NCI-H1436 (cell line): ENCODE results near the gene RTP5.

Source experiments
- DNase-seq: peaks from one replicate; lab custom pipeline; 2025; lab: John Stamatoyannopoulos, UW

Gene RTP5

GRCh38 chr2:241843321-241844065 lies 26.0 kb upstream of the RTP5 start:
- no peak for DNase-seq

- DNase-seq: peak; percentile 50
Measured at GRCh38 chr2:241844066-241844728, 25.3 kb upstream of the RTP5 start.

DNA sequence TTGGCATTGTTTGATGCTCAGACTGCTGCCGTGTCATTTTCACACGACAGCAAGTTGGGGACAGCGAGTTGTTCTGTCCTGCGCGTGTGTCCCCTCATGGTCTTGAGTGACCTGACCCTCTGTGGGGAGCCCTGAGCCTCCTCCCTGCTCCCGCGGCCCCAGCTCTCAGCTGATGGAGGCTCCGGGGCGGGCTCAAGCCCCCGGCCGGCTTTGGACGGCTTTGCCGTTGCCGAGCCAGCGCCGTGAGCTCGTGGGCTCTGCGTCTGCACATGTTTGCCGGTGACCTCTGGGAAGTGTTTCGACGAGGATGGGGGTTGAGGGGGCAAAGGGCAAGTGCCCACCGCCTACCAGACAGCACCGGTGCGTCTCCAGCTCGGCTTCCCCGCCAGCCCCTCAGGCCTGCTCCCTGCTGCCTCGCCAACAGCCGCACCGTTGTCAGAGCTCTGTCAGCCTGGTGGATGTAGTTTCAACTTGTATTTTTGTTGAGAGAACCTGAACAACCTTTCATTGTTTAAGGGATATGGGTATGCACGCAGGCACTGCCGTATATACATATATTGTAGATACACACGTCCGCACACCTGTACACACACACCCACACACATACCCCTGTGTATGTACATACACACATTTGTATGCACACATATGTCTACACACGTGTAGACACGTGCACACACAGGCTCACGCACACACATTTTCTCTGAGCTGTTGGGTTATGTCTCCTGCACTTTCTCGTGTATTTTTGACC lies 24.5 kb upstream of the RTP5 start:
- DNase-seq: no peak

DNA sequence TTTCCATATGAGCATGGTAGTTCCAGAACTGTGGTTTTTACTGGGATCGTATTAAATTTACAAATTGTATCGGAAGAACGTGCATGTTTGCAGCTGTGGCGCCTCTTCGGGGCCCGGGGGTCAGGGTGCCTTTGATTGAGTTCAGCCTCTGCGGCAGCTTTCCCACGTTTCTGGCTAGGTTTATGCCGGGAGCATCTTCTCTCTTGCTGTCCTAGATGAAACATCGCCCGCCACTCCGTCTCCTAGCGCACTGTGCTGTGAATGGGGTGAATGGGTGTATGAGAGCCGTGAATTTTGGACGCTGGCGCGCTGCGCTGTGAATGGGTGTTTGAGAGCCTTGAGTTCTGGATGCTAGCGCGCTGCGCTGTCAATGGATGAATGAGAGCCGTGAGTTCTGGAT lies 23.1 kb upstream of the RTP5 start:
- DNase-seq: no peak

GRCh38 chr2:241848761-241849615 lies 20.5 kb upstream of the RTP5 start:
- no peak for DNase-seq

DNA sequence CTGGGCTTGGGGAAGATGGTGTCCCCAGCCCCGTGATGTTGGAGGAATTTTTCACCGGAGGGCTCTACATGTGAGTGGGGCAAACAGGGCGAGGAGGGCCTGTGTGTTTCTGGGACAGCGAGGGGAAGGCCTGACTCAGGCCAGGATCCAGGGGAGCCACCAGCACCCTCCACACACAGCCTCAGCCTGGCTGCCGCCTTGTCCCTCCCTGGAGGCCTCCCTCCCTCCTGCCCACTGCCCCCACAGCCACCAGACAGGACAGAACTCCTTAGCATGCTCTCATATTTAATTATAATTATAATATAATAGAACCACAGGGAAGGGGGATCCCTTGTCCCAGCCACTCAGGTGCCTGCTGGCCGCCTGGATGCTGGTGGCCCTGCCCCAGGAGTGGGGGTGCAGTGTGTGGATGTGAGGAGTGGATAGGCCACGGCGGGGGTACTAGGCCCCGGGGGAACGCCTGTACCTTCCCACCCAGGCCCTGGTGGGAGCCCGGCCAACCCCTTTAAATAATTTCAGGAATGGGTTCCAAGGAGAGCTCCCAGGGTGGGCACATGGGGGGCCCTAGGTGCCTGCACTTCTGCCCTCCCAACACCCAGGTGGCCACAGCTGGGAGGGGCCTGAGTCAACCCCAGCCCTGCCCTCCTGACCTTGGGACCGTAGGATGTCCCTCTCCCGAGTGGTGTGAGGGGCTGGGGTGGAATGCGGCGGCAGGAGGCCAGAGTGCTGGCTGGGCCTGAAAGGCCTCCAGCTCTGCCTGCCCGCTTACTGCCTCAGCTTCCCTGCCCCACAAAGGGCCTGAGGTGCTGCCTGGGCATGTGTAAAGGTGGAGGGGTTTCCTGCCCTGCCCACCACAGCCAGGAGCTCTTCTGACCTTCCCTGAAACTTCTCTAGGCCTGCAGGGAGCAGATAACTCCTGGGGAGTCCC lies 19.6 kb upstream of the RTP5 start:
- no peak for DNase-seq

DNA sequence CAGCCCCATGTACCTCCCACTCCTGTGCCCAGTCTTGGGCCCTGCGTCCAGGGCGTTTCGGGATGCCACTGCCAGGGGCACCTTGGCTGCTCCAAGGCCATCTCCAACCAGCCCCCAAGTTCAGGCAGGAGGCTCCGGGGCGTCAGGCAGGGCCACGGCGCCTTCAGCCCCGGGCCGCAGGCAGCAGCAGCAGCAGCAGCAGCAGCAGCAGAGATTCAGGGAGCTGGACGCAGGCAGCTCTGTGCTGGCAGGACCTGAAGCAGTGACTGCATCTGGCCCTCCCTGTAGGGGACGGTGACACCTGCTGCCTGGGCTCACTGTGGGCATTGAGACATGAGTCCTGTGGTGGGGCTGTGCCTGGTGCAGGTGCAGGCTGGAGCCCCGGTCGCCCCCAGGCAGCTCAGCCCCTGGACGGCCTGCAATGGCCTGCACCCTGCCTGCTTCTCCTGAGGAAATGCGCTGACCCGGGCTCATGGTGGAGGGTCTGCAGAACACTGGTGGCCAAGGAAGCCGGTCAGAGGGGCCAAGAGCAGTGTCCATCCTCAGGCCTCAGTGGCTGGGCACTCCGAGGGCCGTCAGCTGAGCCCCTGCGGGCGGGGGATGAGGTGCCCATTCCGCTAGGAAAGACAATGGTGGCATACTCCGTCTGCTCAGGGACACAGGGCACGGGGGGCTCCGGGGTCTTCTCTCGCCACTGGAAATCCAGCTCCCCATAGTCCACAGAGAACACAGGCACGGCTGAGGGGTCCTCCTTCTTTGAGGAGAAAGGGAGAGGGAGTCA lies 18.8 kb upstream of the RTP5 start:
- DNase-seq: no peak

DNA sequence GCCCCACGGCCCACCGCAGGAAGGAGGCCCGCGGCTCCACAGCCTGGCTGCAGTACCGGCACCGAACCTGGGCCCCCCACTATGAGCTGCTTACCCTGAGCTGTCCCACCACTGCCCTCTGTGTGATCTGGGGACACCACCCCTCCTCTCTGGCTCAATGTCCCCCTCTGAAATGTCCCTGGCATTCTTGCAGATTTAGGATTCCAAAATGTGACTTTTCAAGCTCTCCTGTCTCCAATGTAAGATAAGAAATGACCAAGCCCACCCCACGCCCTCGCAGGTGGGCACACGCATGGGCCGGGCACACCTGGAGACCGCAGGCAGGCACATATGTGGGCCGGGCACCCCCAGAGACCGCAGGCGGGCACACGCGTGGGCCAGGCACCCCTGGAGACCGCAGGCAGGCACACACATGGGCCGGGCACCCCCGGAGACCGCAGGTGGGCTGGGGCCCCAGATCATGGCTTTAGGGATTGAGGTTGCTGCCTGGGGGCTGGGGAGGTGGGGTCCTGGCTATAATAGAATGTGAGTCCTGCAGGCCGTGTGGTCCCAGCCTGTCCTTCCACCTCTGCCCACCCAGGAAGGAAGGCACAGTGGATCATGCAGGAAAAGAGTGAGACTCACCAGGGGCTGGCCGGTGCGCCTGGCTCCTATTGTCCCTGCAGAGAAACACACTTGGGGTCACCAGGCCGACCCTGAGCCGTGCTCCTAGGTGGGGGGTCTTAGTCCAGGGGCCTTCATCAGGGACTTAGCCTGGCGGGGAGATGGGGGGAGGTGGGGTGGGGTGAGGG lies 18.0 kb upstream of the RTP5 start:
- no peak for DNase-seq

DNA sequence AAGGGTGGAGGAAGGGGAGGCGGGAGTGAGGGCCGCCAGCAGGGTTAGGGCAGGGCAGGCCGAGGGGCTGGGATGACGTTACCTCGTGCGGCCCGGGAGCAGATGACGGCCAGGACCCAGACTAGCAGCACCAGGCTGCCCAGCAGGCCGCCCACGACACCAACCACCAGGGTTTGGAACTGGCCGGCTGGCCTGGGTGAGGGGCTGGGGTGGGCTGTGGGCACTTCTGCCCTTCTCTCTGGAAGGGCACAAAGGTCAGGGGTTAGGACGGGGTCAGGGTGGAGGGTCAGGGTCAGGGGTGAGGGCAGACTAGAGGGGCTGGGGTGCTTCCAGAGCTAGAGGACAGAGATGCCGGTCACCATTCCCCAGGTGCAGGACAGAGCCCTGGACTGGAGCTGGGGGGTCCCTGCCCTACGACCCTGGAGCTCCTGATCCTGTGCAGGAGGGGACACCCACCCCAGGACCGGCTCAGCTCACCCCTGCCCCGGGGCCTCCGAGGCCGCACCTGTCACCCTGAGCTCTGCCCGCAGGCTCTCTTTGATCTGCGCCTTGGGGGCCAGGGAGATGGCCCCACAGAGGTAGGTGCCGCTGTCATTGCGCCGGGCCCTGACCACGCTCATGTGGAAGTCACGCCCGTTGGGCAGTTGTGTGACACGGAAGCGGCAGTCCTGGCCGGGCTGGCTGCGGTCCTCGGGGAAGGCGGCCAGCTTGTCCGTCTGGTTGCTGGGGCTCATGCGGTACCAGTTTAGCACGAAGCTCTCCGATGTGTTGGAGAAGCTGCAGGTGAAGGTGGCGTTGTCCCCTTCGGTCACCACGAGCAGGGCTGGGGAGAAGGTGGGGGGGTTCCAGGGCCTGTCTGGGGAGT lies 17.2 kb upstream of the RTP5 start:
- no peak for DNase-seq

DNA sequence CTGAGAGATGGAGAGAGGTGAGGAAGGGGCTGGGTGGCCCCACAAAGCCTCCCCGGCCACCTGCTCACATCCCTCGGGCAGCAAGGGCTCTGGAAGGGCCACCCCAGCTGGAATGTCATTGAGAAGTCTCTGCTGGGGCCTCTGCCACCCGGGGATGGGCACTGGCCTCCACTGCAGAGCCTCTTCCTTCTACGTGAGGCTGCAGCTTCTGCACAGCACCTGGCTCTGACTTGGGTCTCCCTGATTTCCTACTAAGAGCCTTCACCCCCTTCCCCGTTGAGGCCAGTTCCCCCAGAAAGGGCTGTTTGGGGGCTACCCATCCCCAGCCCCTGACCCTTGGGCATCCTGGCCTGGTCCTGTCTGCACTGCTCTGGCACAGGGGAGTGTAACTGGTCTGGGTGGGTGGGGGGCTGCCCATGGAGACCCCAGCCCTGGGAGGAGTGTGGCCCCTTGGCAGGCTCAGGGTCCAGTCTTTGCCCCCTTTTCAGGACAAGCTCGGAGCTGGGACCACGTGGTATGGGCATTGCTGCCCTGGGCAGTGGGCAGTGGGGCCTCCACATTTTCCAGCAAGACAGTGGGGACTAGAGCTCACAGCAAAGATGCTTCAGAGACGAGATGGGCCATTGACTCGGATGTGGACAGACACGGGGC lies 16.4 kb upstream of the RTP5 start:
- DNase-seq: no peak

DNA sequence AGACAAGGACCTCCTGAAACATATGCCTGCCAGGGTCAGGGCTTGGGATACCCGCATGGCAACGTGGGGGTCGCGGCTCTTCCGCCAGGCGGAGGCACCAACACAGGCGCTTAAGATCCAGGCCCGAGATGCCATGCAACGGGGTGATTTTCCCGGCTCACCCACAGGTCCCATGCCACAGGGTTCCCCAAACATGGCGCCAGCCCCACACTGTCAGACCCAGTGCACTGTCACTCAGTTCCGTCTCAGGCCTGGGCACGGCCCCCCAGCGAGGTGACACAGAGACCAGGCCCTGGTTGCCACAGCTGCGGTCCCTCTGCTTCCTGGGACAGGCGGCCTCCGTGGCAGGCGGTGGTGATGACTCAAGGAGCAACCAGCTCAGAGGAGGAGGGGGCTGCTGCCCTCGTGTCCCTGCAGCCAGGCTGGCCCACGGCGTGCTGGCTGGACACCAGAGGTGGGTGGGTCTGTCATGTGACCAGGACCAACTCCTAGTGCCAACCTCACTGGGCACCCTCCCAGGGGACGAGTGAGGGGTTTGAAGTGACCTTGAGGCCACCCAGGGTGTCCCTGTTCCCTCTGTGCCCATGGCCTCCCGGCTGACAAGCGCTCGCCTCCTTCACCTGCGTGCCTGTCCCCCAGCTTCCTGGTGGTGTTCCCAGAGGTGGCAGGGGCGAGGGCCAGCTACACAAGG lies 15.7 kb upstream of the RTP5 start:
- no peak for DNase-seq

DNA sequence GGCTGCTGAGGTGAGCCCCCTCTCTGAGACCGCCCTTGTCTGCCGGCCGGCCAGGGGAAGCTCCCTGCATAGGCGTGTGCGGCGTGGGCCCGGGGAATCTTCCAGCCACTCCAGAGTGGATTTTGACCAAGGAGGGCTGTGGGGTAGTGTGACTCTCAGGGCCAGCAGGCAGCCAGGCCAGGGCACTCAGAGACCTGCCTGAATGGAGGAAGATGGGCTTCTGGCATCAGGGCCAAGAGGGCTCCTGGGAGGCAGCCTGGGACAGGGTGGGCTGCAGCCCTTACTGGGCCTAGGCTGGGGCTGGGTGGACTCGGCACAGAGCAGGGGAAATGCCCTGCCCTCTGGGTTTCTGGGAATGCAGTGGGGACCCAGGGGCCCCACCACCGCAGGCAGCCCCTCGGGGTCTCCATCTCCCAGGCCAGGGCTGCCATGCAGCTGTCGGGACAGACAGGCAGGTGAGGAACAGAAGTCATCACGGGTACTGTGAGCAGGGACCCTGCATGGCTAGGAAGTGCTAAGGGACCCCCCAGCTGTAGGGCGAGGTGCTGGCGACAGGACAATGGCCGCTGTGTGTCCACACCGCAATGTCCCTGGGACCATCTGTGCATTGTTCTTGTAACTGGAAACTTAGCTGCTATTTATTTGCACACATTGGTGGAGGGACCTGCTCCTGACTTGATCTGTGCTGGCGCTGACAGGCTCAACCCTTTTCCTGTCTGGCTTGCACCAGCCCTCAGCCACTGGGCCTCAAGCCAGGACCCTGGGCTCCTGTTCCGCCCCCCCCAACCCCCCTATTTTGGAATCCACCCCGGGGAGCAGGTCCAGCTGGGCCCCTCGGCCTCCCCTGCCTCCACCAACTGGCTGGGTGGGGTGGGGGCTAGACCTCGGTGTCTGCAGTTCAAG lies 14.9 kb upstream of the RTP5 start:
- no peak for DNase-seq

GRCh38 chr2:241855245-241855887 lies 14.2 kb upstream of the RTP5 start:
- DNase-seq: no peak

DNA sequence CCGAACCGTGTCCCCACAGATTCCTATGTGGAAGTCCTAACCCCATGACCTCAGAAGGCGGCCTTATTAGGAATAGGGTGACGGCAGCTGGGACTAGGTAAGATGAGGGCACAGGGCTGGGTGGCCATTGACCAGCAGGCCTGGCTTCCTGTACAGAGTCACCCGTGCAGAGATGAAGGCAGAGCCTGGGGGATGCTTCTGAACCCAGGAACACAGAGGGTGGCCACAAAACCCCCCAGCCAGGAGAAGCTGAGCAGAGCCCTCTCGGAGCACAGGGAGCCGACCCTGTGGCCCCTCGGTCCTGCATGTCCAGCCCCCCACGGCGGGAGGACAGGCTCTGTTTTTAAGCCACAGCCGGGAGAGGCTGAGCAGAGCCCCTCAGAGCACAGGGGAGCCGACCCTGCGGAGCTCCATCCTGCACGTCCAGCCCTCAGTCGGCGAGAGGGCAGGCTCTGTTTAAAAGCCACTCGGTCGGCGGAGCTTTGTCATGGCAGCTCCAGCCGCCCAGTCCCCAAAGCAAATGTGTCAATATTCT lies 13.6 kb upstream of the RTP5 start:
- DNase-seq: no peak

GRCh38 chr2:241857041-241857541 lies 12.4 kb upstream of the RTP5 start:
- DNase-seq: no peak
